ENCODE data around the gene HIVEP3.

Gene HIVEP3

GRCh38 chr1:41739061-41739955, 179.4 kb downstream of the HIVEP3 start:
- no peak for DNase-seq (ENCODE audit: low spot score)

GRCh38 chr1:41738475-41738874, 180.2 kb downstream of the HIVEP3 start:
- no peak overlapping the region for H2BK5ac ChIP-seq (ENCODE audit: low read length)
- H2BK12ac ChIP-seq (ENCODE audit: low read length), result no peak overlapping the region
- no peak overlapping the region for H2AK5ac ChIP-seq (ENCODE audit: low read depth, low read length)
- no peaks in the 10 kb centered on the region for H3K9me3 ChIP-seq (replicated peaks in 1 of 2; ENCODE audit: control insufficient read depth in 2 of 2, insufficient read depth in 1 of 2, low read depth in 1 of 2, low read length in 2 of 2)
- peaks cover 9 to 12% of the 10 kb centered on the region in 2 donors for H3K4me1 ChIP-seq (ENCODE audit: control insufficient read depth in 2 of 2, insufficient read depth in 1 of 2, low read depth in 1 of 2, low read length in 2 of 2)
- no peak overlapping the region for H3K4me2 ChIP-seq (ENCODE audit: insufficient read depth, low read length, poor library complexity, severe bottlenecking)
- H2BK15ac ChIP-seq (ENCODE audit: low read length), result no peak overlapping the region
- no peak overlapping the region for H4K8ac ChIP-seq (ENCODE audit: low read depth, low read length)
- H3K79me1 ChIP-seq (ENCODE audit: low read depth, low read length), result no peaks in the 10 kb centered on the region
- no peak overlapping the region for H2BK120ac ChIP-seq (ENCODE audit: low read depth, low read length)
- H3K23ac ChIP-seq (ENCODE audit: low read depth, low read length, poor library complexity), result no peak overlapping the region
- H3K14ac ChIP-seq (ENCODE audit: low read length), result no peak overlapping the region
- no CpG with 5 or more reads among the region's 2 CpGs for WGBS, 2 donors (ENCODE audit: extremely low coverage in 2 of 2, insufficient read length in 2 of 2, insufficient replicate concordance in 1 of 2)
- no peak overlapping the region for H3K27ac ChIP-seq (replicated peaks; ENCODE audit: low read length)
- DNase-seq (ENCODE audit: low spot score), result no peak
- H4K91ac ChIP-seq (ENCODE audit: low read depth, low read length, poor library complexity), result no peak overlapping the region
- H3K36me3 ChIP-seq (replicated peaks in 1 of 2; ENCODE audit: control insufficient read depth in 2 of 2, insufficient read depth in 2 of 2, low read length in 2 of 2), result no peaks in the 10 kb centered on the region
- H3K27me3 ChIP-seq (ENCODE audit: control insufficient read depth in 3 of 3, insufficient read depth in 3 of 3, low read depth in 1 of 3, low read length in 3 of 3), result no peaks in the 10 kb centered on the region
- H3K9ac ChIP-seq (ENCODE audit: low read depth, low read length, poor library complexity), result no peak overlapping the region
- peak overlapping the region; percentile 28 for H2AFZ ChIP-seq (ENCODE audit: low read length)
- no peak overlapping the region for H3K4ac ChIP-seq (ENCODE audit: low read length)
- H3K4me3 ChIP-seq (ENCODE audit: low read length in 2 of 2), result no peak overlapping the region
- H3K18ac ChIP-seq (ENCODE audit: low read length), result no peak overlapping the region

More at GRCh38 chr1:41739061-41739955, 179.4 kb downstream of the HIVEP3 start:
- no peaks in the 10 kb centered on the region for H3K9me3 ChIP-seq (replicated peaks in 1 of 2; ENCODE audit: control insufficient read depth in 2 of 2, insufficient read depth in 1 of 2, low read depth in 1 of 2, low read length in 2 of 2)
- no CpG with 5 or more reads among the region's 21 CpGs for WGBS, 2 donors (ENCODE audit: extremely low coverage in 2 of 2, insufficient read length in 2 of 2, insufficient replicate concordance in 1 of 2)
- H2BK5ac ChIP-seq (ENCODE audit: low read length), result no peak overlapping the region
- H3K9ac ChIP-seq (ENCODE audit: low read depth, low read length, poor library complexity), result no peak overlapping the region
- H3K27me3 ChIP-seq (ENCODE audit: control insufficient read depth in 3 of 3, insufficient read depth in 3 of 3, low read depth in 1 of 3, low read length in 3 of 3), result no peaks in the 10 kb centered on the region
- H2BK12ac ChIP-seq (ENCODE audit: low read length), result no peak overlapping the region
- H3K79me1 ChIP-seq (ENCODE audit: low read depth, low read length), result no peaks in the 10 kb centered on the region
- H3K18ac ChIP-seq (ENCODE audit: low read length), result no peak overlapping the region
- H2AFZ ChIP-seq (ENCODE audit: low read length), result peak overlapping the region; percentile 28
- H4K8ac ChIP-seq (ENCODE audit: low read depth, low read length), result no peak overlapping the region
- no peak overlapping the region for H3K4ac ChIP-seq (ENCODE audit: low read length)
- H2BK15ac ChIP-seq (ENCODE audit: low read length), result no peak overlapping the region
- H3K4me2 ChIP-seq (ENCODE audit: insufficient read depth, low read length, poor library complexity, severe bottlenecking), result no peak overlapping the region
- no peak overlapping the region for H3K27ac ChIP-seq (replicated peaks; ENCODE audit: low read length)
- no peaks in the 10 kb centered on the region for H3K36me3 ChIP-seq (replicated peaks in 1 of 2; ENCODE audit: control insufficient read depth in 2 of 2, insufficient read depth in 2 of 2, low read length in 2 of 2)
- H3K23ac ChIP-seq (ENCODE audit: low read depth, low read length, poor library complexity), result no peak overlapping the region
- H3K14ac ChIP-seq (ENCODE audit: low read length), result no peak overlapping the region
- H3K4me3 ChIP-seq (ENCODE audit: low read length in 2 of 2), result no peak overlapping the region
- no peak overlapping the region for H2AK5ac ChIP-seq (ENCODE audit: low read depth, low read length)
- H4K91ac ChIP-seq (ENCODE audit: low read depth, low read length, poor library complexity), result no peak overlapping the region
- peaks cover 9 to 12% of the 10 kb centered on the region in 2 donors for H3K4me1 ChIP-seq (ENCODE audit: control insufficient read depth in 2 of 2, insufficient read depth in 1 of 2, low read depth in 1 of 2, low read length in 2 of 2)
- no peak overlapping the region for H2BK120ac ChIP-seq (ENCODE audit: low read depth, low read length)

GRCh38 chr1:41738006-41738405, 180.7 kb downstream of the HIVEP3 start:
- Histone ChIP-seq H3K18ac (ENCODE audit: low read length) (no peak overlapping the region), H2AFZ (ENCODE audit: low read length) (no peak overlapping the region), H2BK5ac (ENCODE audit: low read length) (no peak overlapping the region), H3K4me1 (ENCODE audit: control insufficient read depth in 2 of 2, insufficient read depth in 1 of 2, low read depth in 1 of 2, low read length in 2 of 2) (peaks cover 9 to 12% of the 10 kb centered on the region in 2 donors), H3K4me2 (ENCODE audit: insufficient read depth, low read length, poor library complexity, severe bottlenecking) (no peak overlapping the region), H3K27ac (replicated peaks; ENCODE audit: low read length) (no peak overlapping the region), H3K9me3 (replicated peaks in 1 of 2; ENCODE audit: control insufficient read depth in 2 of 2, insufficient read depth in 1 of 2, low read depth in 1 of 2, low read length in 2 of 2) (no peaks in the 10 kb centered on the region), H3K36me3 (replicated peaks in 1 of 2; ENCODE audit: control insufficient read depth in 2 of 2, insufficient read depth in 2 of 2, low read length in 2 of 2) (no peaks in the 10 kb centered on the region), H3K4ac (ENCODE audit: low read length) (no peak overlapping the region), H3K23ac (ENCODE audit: low read depth, low read length, poor library complexity) (no peak overlapping the region), H4K91ac (ENCODE audit: low read depth, low read length, poor library complexity) (no peak overlapping the region), H3K14ac (ENCODE audit: low read length) (no peak overlapping the region), H3K4me3 (ENCODE audit: low read length in 2 of 2) (no peak overlapping the region), H3K27me3 (ENCODE audit: control insufficient read depth in 3 of 3, insufficient read depth in 3 of 3, low read depth in 1 of 3, low read length in 3 of 3) (no peaks in the 10 kb centered on the region), H2BK12ac (ENCODE audit: low read length) (no peak overlapping the region), H2BK15ac (ENCODE audit: low read length) (no peak overlapping the region), H2AK5ac (ENCODE audit: low read depth, low read length) (no peak overlapping the region), H3K79me1 (ENCODE audit: low read depth, low read length) (no peaks in the 10 kb centered on the region), H2BK120ac (ENCODE audit: low read depth, low read length) (no peak overlapping the region), H3K9ac (ENCODE audit: low read depth, low read length, poor library complexity) (no peak overlapping the region), H4K8ac (ENCODE audit: low read depth, low read length) (no peak overlapping the region)
- DNase-seq (ENCODE audit: low spot score), result no peak
- no CpG with 5 or more reads among the region's 9 CpGs for WGBS, 2 donors (ENCODE audit: extremely low coverage in 2 of 2, insufficient read length in 2 of 2, insufficient replicate concordance in 1 of 2)

DNA sequence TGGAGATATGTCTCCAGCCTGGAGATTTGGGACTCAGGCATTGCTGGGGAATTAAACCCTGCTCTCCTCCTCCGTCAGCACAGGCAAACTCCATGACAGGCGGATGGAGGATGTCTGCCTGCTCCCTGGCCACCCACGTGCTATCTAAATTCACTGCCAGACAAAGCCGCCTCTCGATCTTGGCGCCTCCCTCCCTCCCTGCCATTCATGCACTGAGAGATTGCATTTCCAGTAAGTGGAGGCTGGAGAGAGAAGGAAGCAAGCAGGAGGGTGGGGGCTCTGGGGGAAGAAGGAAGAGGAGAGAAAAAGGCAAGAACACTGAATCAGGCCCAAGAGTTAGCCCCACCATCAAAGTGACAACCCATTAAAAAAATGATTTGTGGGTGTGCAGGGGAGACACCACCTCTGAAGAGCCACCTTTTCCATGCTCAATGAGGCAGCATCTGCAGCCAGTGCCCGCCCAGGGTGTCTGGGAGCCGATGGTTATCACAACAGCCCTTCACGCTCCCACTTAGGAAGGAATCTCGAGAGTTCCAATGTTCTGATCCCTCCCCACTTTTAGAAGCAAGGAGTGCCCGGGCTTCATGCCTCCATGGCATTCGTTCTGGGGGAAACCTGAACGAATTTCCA, 183.0 kb downstream of the HIVEP3 start:
- Histone ChIP-seq H2AK5ac (ENCODE audit: low read depth, low read length) (no peak overlapping the region), H3K9ac (ENCODE audit: low read depth, low read length, poor library complexity) (no peak overlapping the region), H2BK12ac (ENCODE audit: low read length) (no peak overlapping the region), H3K27me3 (ENCODE audit: control insufficient read depth in 3 of 3, insufficient read depth in 3 of 3, low read depth in 1 of 3, low read length in 3 of 3) (no peaks in the 10 kb centered on the region), H3K36me3 (replicated peaks in 1 of 2; ENCODE audit: control insufficient read depth in 2 of 2, insufficient read depth in 2 of 2, low read length in 2 of 2) (no peaks in the 10 kb centered on the region), H3K4me1 (ENCODE audit: control insufficient read depth in 2 of 2, insufficient read depth in 1 of 2, low read depth in 1 of 2, low read length in 2 of 2) (peaks cover 9 to 12% of the 10 kb centered on the region in 2 donors), H2AFZ (ENCODE audit: low read length) (peak overlapping the region; percentile 80), H3K23ac (ENCODE audit: low read depth, low read length, poor library complexity) (no peak overlapping the region), H3K4me2 (ENCODE audit: insufficient read depth, low read length, poor library complexity, severe bottlenecking) (no peak overlapping the region), H3K18ac (ENCODE audit: low read length) (no peak overlapping the region), H4K91ac (ENCODE audit: low read depth, low read length, poor library complexity) (no peak overlapping the region), H3K4me3 (ENCODE audit: low read length in 2 of 2) (no peak overlapping the region), H3K27ac (replicated peaks; ENCODE audit: low read length) (no peak overlapping the region), H4K8ac (ENCODE audit: low read depth, low read length) (no peak overlapping the region), H2BK15ac (ENCODE audit: low read length) (no peak overlapping the region), H2BK120ac (ENCODE audit: low read depth, low read length) (no peak overlapping the region), H2BK5ac (ENCODE audit: low read length) (no peak overlapping the region), H3K9me3 (replicated peaks in 1 of 2; ENCODE audit: control insufficient read depth in 2 of 2, insufficient read depth in 1 of 2, low read depth in 1 of 2, low read length in 2 of 2) (no peaks in the 10 kb centered on the region), H3K4ac (ENCODE audit: low read length) (no peak overlapping the region), H3K79me1 (ENCODE audit: low read depth, low read length) (no peaks in the 10 kb centered on the region), H3K14ac (ENCODE audit: low read length) (no peak overlapping the region)
- DNase-seq (ENCODE audit: low spot score), result peak; percentile 11
- WGBS, 2 donors (ENCODE audit: extremely low coverage in 2 of 2, insufficient read length in 2 of 2, insufficient replicate concordance in 1 of 2), result no CpG with 5 or more reads among the region's 13 CpGs
